Measurements from ENCODE around the gene ENOSF1.

ENOSF1 gene

GRCh38 chr18:659597-659996, 52.8 kb downstream of the ENOSF1 start:
- DNase-seq (ENCODE audit: low read depth) = no peak
- no peak overlapping the region for H3K4me3 ChIP-seq (ENCODE audit: control insufficient read depth, low read depth, low read length)
- TF ChIP-seq CTCF (conservative IDR thresholded peaks at IDR 0.05; ENCODE audit: control insufficient read depth, insufficient read depth, low read depth, low read length) = no peak

GRCh38 chr18:658947-659533, 53.4 kb downstream of the ENOSF1 start:
- no peak for DNase-seq (ENCODE audit: low read depth)
- H3K4me3 ChIP-seq (ENCODE audit: control insufficient read depth, low read depth, low read length) = peak overlapping the region; percentile 78
- TF ChIP-seq CTCF (conservative IDR thresholded peaks at IDR 0.05; ENCODE audit: control insufficient read depth, insufficient read depth, low read depth, low read length) = no peak

GRCh38 chr18:658001-658946, 54.2 kb downstream of the ENOSF1 start:
- DNase-seq (ENCODE audit: low read depth) = peak; percentile 86
- H3K4me3 ChIP-seq (ENCODE audit: control insufficient read depth, low read depth, low read length) = peak overlapping the region; percentile 78
- no peak for TF ChIP-seq CTCF (conservative IDR thresholded peaks at IDR 0.05; ENCODE audit: control insufficient read depth, insufficient read depth, low read depth, low read length)

- H3K4me3 ChIP-seq (ENCODE audit: control insufficient read depth, low read depth, low read length) = peak within 1 kb of the TSS; percentile 78
- peak; percentile 53 for DNase-seq (ENCODE audit: low read depth)
- no peak for TF ChIP-seq CTCF (conservative IDR thresholded peaks at IDR 0.05; ENCODE audit: control insufficient read depth, insufficient read depth, low read depth, low read length)
Observed at GRCh38 chr18:657311-658000, 55.0 kb downstream of the ENOSF1 start, which contains the start of gene TYMS. TYMS (plus strand) TSS chr18:657653; CDS start chr18:657743, 90 bp downstream.

GRCh38 chr18:655445-655844, 57.0 kb downstream of the ENOSF1 start:
- no peak overlapping the region for H3K4me3 ChIP-seq (ENCODE audit: control insufficient read depth, low read depth, low read length)
- TF ChIP-seq CTCF (conservative IDR thresholded peaks at IDR 0.05; ENCODE audit: control insufficient read depth, insufficient read depth, low read depth, low read length) = no peak
- no peak for DNase-seq (ENCODE audit: low read depth)

GRCh38 chr18:654601-655000, 57.8 kb downstream of the ENOSF1 start:
- H3K4me3 ChIP-seq (ENCODE audit: control insufficient read depth, low read depth, low read length) = no peak overlapping the region
- DNase-seq (ENCODE audit: low read depth) = no peak
- no peak for TF ChIP-seq CTCF (conservative IDR thresholded peaks at IDR 0.05; ENCODE audit: control insufficient read depth, insufficient read depth, low read depth, low read length)

All from fibroblast of mammary gland (primary cell).